Uterus (tissue), 4 donors: ENCODE measurements around the gene CYP27C1. TPM values are rescaled to one million over a fixed set of nuclear protein-coding genes. Genes with fewer than 3 reads are reported as not detected.

Source experiments
- small RNA-seq: library from RNA; depleted of rRNA; stranded (forward); fragments of <200 nt; gene quantifications from one replicate; pipeline ENCODE3, GENCODE V24; 2016
- total RNA-seq, 4 donors: library from RNA; depleted of rRNA in 3 of 4; stranded (reverse); fragments of >200 nt in 3 of 4; gene quantifications; one replicate each; pipeline versions ENCODE4 v1.1.0 to v1.2.4, GENCODE V29; 2014 to 2023
- donor health status: DM: yes; HTN: yes; CAD: no.

The CYP27C1 gene
- total RNA-seq, 4 donors from 2014 or later = 1.2 to 7.1 TPM; not detected in 2

Small RNAs within 50 kb of the gene (small RNA-seq; reads per million reads assigned to genes)
- not detected for gene NIFKP9

Other genes starting within 250 kb of the CYP27C1 start
- gene BIN1, start 113.1 kb downstream of the CYP27C1 start, total RNA-seq = 100 to 1,000 TPM in 1 of 4 donors, 10 to 100 TPM in 3; 41.5 to 112 (median 57.8) TPM
- gene ERCC3, start 73.8 kb upstream of the CYP27C1 start, total RNA-seq = 100 to 1,000 TPM in 1 of 4 donors, 10 to 100 TPM in 3; 47.6 to 153 (median 57.5) TPM
- gene MAP3K2, start 167.7 kb upstream of the CYP27C1 start, total RNA-seq = 10 to 100 TPM; 25.9 to 98.4 (median 75.0) TPM
- gene PROC, start 198.1 kb upstream of the CYP27C1 start, total RNA-seq = under 1 TPM in 1 of 4 donors, not detected in 3; 0.21 TPM